ENCODE measurements around the gene DPY19L3. TPM values are rescaled to one million over a fixed set of nuclear protein-coding genes. Genes with fewer than 3 reads are reported as not detected.
"Not testable (repeated sequence)": the region's sequence is repeated elsewhere in the genome, so short reads cannot be mapped to it uniquely, and the experiment has no call there.

DPY19L3 gene
- total RNA-seq, 1 donor from 2014 or later = 11.9 TPM

DNA sequence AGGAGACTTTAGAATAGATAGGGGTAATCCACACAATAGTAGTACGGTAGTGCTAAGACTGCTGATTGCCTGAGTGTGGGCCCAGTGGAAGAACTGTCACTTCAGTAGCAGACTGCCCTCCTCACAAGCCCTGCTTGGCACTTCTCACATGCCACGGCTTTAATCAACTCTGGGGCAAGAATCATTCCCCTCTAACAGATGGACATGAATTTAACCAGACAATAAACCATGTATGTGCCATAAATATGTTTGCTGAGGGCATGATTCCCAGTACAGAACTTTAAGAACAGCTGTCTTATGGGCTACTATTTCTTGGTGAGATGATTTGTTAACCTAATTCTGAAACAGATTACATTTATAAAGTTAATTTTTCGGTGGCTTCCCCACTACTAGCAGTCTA lies 22.0 kb downstream of the DPY19L3 start:
- DNase-seq (ENCODE audit: low spot score) = no peak
- intact Hi-C loops (cut with micrococcal nuclease) = no loop called here
- no peak overlapping the region for H3K4me3 Mint-ChIP-seq
- peaks cover 1% of the 10 kb centered on the region for H3K36me3 Mint-ChIP-seq (ENCODE audit: low read depth)
- H3K27ac Mint-ChIP-seq = no peak overlapping the region
- H3K27me3 Mint-ChIP-seq (ENCODE audit: insufficient read depth) = no peaks in the 10 kb centered on the region
- H3K9me3 Mint-ChIP-seq = no peaks in the 10 kb centered on the region
- H3K4me1 Mint-ChIP-seq (ENCODE audit: low read depth) = peaks cover under 1% of the 10 kb centered on the region

DNA sequence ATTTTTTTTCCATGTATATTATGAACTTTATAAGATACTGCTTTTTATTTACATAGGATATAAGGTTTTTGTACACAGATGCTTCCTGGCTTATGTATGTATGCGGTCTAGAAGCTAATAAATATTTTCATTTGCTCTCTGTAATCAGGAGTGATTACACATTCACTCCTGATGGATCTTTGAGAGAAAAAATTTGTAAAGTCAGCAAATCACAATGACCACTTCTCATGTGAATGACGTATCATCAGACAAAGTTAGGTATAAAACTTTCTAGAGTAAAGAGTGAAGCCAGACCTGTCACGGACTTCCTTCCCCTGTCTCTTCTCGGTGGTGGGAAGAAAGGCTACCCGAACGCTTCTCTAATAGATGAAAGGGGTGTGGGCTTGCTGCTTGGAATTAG lies 31.1 kb downstream of the DPY19L3 start:
- no peak overlapping the region for H3K4me3 Mint-ChIP-seq
- DNase-seq (ENCODE audit: low spot score) = no peak
- H3K9me3 Mint-ChIP-seq = no peaks in the 10 kb centered on the region
- H3K4me1 Mint-ChIP-seq (ENCODE audit: low read depth) = no peaks in the 10 kb centered on the region
- intact Hi-C loops (cut with micrococcal nuclease) = no loop called here
- no peaks in the 10 kb centered on the region for H3K27me3 Mint-ChIP-seq (ENCODE audit: insufficient read depth)
- peaks cover 3% of the 10 kb centered on the region for H3K36me3 Mint-ChIP-seq (ENCODE audit: low read depth)
- H3K27ac Mint-ChIP-seq = no peak overlapping the region

GRCh38 chr19:32437096-32437495 lies 31.5 kb downstream of the DPY19L3 start:
- no peak for DNase-seq (ENCODE audit: low spot score)
- no peaks in the 10 kb centered on the region for H3K27me3 Mint-ChIP-seq (ENCODE audit: insufficient read depth)
- H3K9me3 Mint-ChIP-seq = no peaks in the 10 kb centered on the region
- intact Hi-C loops (cut with micrococcal nuclease) = no loop called here
- no peak overlapping the region for H3K27ac Mint-ChIP-seq
- H3K36me3 Mint-ChIP-seq (ENCODE audit: low read depth) = peaks cover 3% of the 10 kb centered on the region
- H3K4me3 Mint-ChIP-seq = no peak overlapping the region
- no peaks in the 10 kb centered on the region for H3K4me1 Mint-ChIP-seq (ENCODE audit: low read depth)

- intact Hi-C loops (cut with micrococcal nuclease) = no loop called here
Observed at GRCh38 chr19:32438751-32439150, 33.2 kb downstream of the DPY19L3 start.

DNA sequence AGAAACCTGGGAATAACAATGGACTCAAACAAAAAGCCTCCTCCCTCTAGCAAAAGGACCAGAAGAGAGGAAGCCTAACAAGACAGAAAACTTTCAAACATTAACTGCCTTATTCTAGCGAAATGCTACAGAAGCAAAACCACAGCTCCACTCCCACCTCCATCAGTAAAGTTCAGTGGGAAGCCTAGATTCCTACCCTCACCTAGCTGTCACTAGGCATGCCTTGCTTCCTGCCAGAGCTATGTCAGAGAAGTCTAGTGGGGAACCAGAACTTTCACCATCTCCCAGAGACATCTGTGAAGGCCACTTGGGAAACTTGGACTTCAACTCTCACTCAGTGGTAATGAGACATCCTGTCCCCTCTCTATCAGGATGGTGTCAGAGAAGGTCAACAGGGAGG lies 37.1 kb downstream of the DPY19L3 start:
- peaks cover 3% of the 10 kb centered on the region for H3K36me3 Mint-ChIP-seq (ENCODE audit: low read depth)
- H3K27ac Mint-ChIP-seq = no peak overlapping the region
- no peaks in the 10 kb centered on the region for H3K4me1 Mint-ChIP-seq (ENCODE audit: low read depth)
- intact Hi-C loops (cut with micrococcal nuclease) = no loop called here
- no peak overlapping the region for H3K4me3 Mint-ChIP-seq
- H3K9me3 Mint-ChIP-seq = no peaks in the 10 kb centered on the region
- DNase-seq (ENCODE audit: low spot score) = no peak
- no peaks in the 10 kb centered on the region for H3K27me3 Mint-ChIP-seq (ENCODE audit: insufficient read depth)

More at GRCh38 chr19:32438751-32439150, 33.2 kb downstream of the DPY19L3 start:
- Mint-ChIP-seq H3K4me1 (ENCODE audit: low read depth) (no peaks in the 10 kb centered on the region), H3K4me3 (no peak overlapping the region), H3K36me3 (ENCODE audit: low read depth) (peaks cover 3% of the 10 kb centered on the region), H3K27me3 (ENCODE audit: insufficient read depth) (no peaks in the 10 kb centered on the region), H3K9me3 (no peaks in the 10 kb centered on the region), H3K27ac (no peak overlapping the region)
- no peak for DNase-seq (ENCODE audit: low spot score)

- H3K36me3 Mint-ChIP-seq (ENCODE audit: low read depth); H3K27ac Mint-ChIP-seq: not testable (repeated sequence)
Observed at GRCh38 chr19:32447534-32447933, 42.0 kb downstream of the DPY19L3 start.

GRCh38 chr19:32448026-32448425 lies 42.5 kb downstream of the DPY19L3 start:
- intact Hi-C loops (cut with micrococcal nuclease) = no loop called here
- Mint-ChIP-seq H3K9me3 (no peaks in the 10 kb centered on the region), H3K4me1 (ENCODE audit: low read depth) (no peaks in the 10 kb centered on the region), H3K36me3 (ENCODE audit: low read depth) (no peaks in the 10 kb centered on the region), H3K27ac (no peak overlapping the region), H3K4me3 (no peak overlapping the region), H3K27me3 (ENCODE audit: insufficient read depth) (no peaks in the 10 kb centered on the region)
- DNase-seq (ENCODE audit: low spot score) = no peak

More at GRCh38 chr19:32447534-32447933, 42.0 kb downstream of the DPY19L3 start:
- H3K9me3 Mint-ChIP-seq; H3K4me1 Mint-ChIP-seq (ENCODE audit: low read depth); intact Hi-C loops (cut with micrococcal nuclease); H3K4me3 Mint-ChIP-seq; DNase-seq (ENCODE audit: low spot score); H3K27me3 Mint-ChIP-seq (ENCODE audit: insufficient read depth): not testable (repeated sequence)

- H3K4me1 Mint-ChIP-seq (ENCODE audit: low read depth) = no peaks in the 10 kb centered on the region
- H3K4me3 Mint-ChIP-seq = no peak overlapping the region
- H3K9me3 Mint-ChIP-seq = no peaks in the 10 kb centered on the region
- no peaks in the 10 kb centered on the region for H3K36me3 Mint-ChIP-seq (ENCODE audit: low read depth)
- H3K27me3 Mint-ChIP-seq (ENCODE audit: insufficient read depth) = no peaks in the 10 kb centered on the region
- no peak for DNase-seq (ENCODE audit: low spot score)
- H3K27ac Mint-ChIP-seq = no peak overlapping the region
- intact Hi-C loops (cut with micrococcal nuclease) = no loop called here
Observed at GRCh38 chr19:32450217-32450616, 44.6 kb downstream of the DPY19L3 start.

GRCh38 chr19:32453736-32454135 lies 48.2 kb downstream of the DPY19L3 start:
- intact Hi-C loops (cut with micrococcal nuclease) = no loop called here
- Mint-ChIP-seq H3K4me1 (ENCODE audit: low read depth) (peaks cover 11% of the 10 kb centered on the region), H3K27ac (no peak overlapping the region), H3K4me3 (no peak overlapping the region), H3K9me3 (no peaks in the 10 kb centered on the region), H3K36me3 (ENCODE audit: low read depth) (no peaks in the 10 kb centered on the region), H3K27me3 (ENCODE audit: insufficient read depth) (no peaks in the 10 kb centered on the region)
- no peak for DNase-seq (ENCODE audit: low spot score)

GRCh38 chr19:32456406-32456805 lies 50.8 kb downstream of the DPY19L3 start:
- Mint-ChIP-seq H3K4me1 (ENCODE audit: low read depth) (peaks cover 18% of the 10 kb centered on the region), H3K9me3 (no peaks in the 10 kb centered on the region), H3K4me3 (no peak overlapping the region), H3K27me3 (ENCODE audit: insufficient read depth) (no peaks in the 10 kb centered on the region), H3K36me3 (ENCODE audit: low read depth) (peaks cover 2% of the 10 kb centered on the region), H3K27ac (no peak overlapping the region)
- no peak for DNase-seq (ENCODE audit: low spot score)
- intact Hi-C loops (cut with micrococcal nuclease) = no loop called here

- DNase-seq (ENCODE audit: low spot score) = no peak
- no peak overlapping the region for H3K27ac Mint-ChIP-seq
Observed at GRCh38 chr19:32457571-32458158, 52.1 kb downstream of the DPY19L3 start.

GRCh38 chr19:32458500-32459123 lies 53.0 kb downstream of the DPY19L3 start:
- intact Hi-C loops (cut with micrococcal nuclease) = no loop called here
- Mint-ChIP-seq H3K4me1 (ENCODE audit: low read depth) (peaks cover 18% of the 10 kb centered on the region), H3K4me3 (peak overlapping the region; percentile 16), H3K9me3 (no peaks in the 10 kb centered on the region), H3K27ac (no peak overlapping the region), H3K36me3 (ENCODE audit: low read depth) (peaks cover 2% of the 10 kb centered on the region), H3K27me3 (ENCODE audit: insufficient read depth) (no peaks in the 10 kb centered on the region)
- no peak for DNase-seq (ENCODE audit: low spot score)

More at GRCh38 chr19:32457571-32458158, 52.1 kb downstream of the DPY19L3 start:
- intact Hi-C loops (cut with micrococcal nuclease) = no loop called here
- no peaks in the 10 kb centered on the region for H3K9me3 Mint-ChIP-seq
- peaks cover 18% of the 10 kb centered on the region for H3K4me1 Mint-ChIP-seq (ENCODE audit: low read depth)
- H3K36me3 Mint-ChIP-seq (ENCODE audit: low read depth) = peaks cover 2% of the 10 kb centered on the region
- no peaks in the 10 kb centered on the region for H3K27me3 Mint-ChIP-seq (ENCODE audit: insufficient read depth)
- H3K4me3 Mint-ChIP-seq = no peak overlapping the region

DNA sequence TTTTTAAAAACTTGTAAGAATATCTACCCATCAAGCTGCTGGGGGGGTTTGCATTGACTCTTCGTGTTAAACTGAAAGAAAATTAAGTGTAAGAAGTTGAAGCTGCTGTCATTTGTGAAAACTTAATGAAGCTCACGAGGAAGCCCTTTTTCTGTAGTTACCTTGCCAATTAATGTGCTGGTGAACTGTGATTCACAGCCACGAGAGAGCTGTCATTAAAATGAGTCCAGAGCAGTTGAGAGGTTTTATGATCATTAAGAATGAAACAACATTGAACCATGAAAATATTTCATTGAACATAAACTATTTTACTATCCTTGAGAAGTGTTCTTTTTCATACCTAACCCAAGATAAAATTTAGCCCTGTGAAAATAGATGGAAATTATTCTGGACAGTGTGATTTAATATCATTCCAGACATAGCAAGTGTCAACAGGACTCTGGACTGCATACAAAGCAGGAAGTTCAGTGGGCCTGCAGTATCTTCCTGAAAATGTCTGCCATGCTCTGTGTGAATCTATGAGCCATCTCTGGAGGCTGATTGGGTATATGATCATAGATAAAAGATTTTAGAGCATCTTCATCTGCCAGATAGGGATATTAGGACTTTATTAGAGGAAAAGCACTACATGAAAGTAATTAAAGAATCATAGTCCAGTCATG lies 53.8 kb downstream of the DPY19L3 start:
- H3K36me3 Mint-ChIP-seq (ENCODE audit: low read depth) = peaks cover 2% of the 10 kb centered on the region
- no peak overlapping the region for H3K27ac Mint-ChIP-seq
- intact Hi-C loops (cut with micrococcal nuclease) = no loop called here
- no peaks in the 10 kb centered on the region for H3K9me3 Mint-ChIP-seq
- H3K27me3 Mint-ChIP-seq (ENCODE audit: insufficient read depth) = no peaks in the 10 kb centered on the region
- no peak for DNase-seq (ENCODE audit: low spot score)
- H3K4me1 Mint-ChIP-seq (ENCODE audit: low read depth) = peaks cover 18% of the 10 kb centered on the region
- H3K4me3 Mint-ChIP-seq = no peak overlapping the region
